Measurements from ENCODE around the gene TRIP10.
"Not testable (repeated sequence)": the region's sequence is repeated elsewhere in the genome, so short reads cannot be mapped to it uniquely, and the experiment has no call there.

The TRIP10 gene

GRCh38 chr19:6739390-6739882, at the start of gene TRIP10:
TSS of gene TRIP10 (plus strand) at chr19:6739680. CDS start at chr19:6739762, 82 bp downstream.
- DNase-seq (ENCODE audit: extremely low read depth in 1 of 2, low read depth in 1 of 2) = peak; percentile 48 to 70

GRCh38 chr19:6690160-6690885, 49.2 kb upstream of the TRIP10 start:
- DNase-seq (ENCODE audit: extremely low read depth in 1 of 2, low read depth in 1 of 2) = no peak

- DNase-seq (ENCODE audit: extremely low read depth in 1 of 2, low read depth in 1 of 2) = no peak
These were observed 48.1 kb upstream of the TRIP10 start for GRCh38 chr19:6691342-6691741.

- no peak for DNase-seq (ENCODE audit: extremely low read depth in 1 of 2, low read depth in 1 of 2)
These were observed 47.5 kb upstream of the TRIP10 start for GRCh38 chr19:6692027-6692426.

- no peak for DNase-seq (ENCODE audit: extremely low read depth in 1 of 2, low read depth in 1 of 2)
These were observed 46.4 kb upstream of the TRIP10 start for GRCh38 chr19:6693056-6693471.

GRCh38 chr19:6693681-6694080, 45.8 kb upstream of the TRIP10 start:
- DNase-seq (ENCODE audit: extremely low read depth in 1 of 2, low read depth in 1 of 2) = no peak

GRCh38 chr19:6694147-6694815, 45.2 kb upstream of the TRIP10 start:
- DNase-seq (ENCODE audit: extremely low read depth in 1 of 2, low read depth in 1 of 2) = no peak

GRCh38 chr19:6696239-6696820, 43.1 kb upstream of the TRIP10 start:
- DNase-seq (ENCODE audit: extremely low read depth in 1 of 2, low read depth in 1 of 2) = no peak

- DNase-seq (ENCODE audit: extremely low read depth in 1 of 2, low read depth in 1 of 2) = no peak
These were observed 42.2 kb upstream of the TRIP10 start for GRCh38 chr19:6697291-6697690.

- no peak for DNase-seq (ENCODE audit: extremely low read depth in 1 of 2, low read depth in 1 of 2)
These were observed 39.5 kb upstream of the TRIP10 start for GRCh38 chr19:6699935-6700334.

GRCh38 chr19:6700586-6701316, 38.7 kb upstream of the TRIP10 start:
- DNase-seq (ENCODE audit: extremely low read depth in 1 of 2, low read depth in 1 of 2) = no peak

- DNase-seq (ENCODE audit: extremely low read depth in 1 of 2, low read depth in 1 of 2) = no peak
These were observed 33.4 kb upstream of the TRIP10 start for GRCh38 chr19:6705931-6706632.

- DNase-seq (ENCODE audit: extremely low read depth in 1 of 2, low read depth in 1 of 2) = no peak
These were observed 32.9 kb upstream of the TRIP10 start for GRCh38 chr19:6706633-6706958.

- DNase-seq (ENCODE audit: extremely low read depth in 1 of 2, low read depth in 1 of 2) = no peak
These were observed 32.3 kb upstream of the TRIP10 start for GRCh38 chr19:6707011-6707657.

GRCh38 chr19:6707658-6708018, 31.8 kb upstream of the TRIP10 start:
- DNase-seq (ENCODE audit: extremely low read depth in 1 of 2, low read depth in 1 of 2) = no peak

- no peak for DNase-seq (ENCODE audit: extremely low read depth in 1 of 2, low read depth in 1 of 2)
These were observed 31.1 kb upstream of the TRIP10 start for GRCh38 chr19:6708346-6708745.

- not testable (repeated sequence) for DNase-seq (ENCODE audit: extremely low read depth in 1 of 2, low read depth in 1 of 2)
These were observed 30.6 kb upstream of the TRIP10 start for GRCh38 chr19:6708913-6709312.

GRCh38 chr19:6709549-6709948, 29.9 kb upstream of the TRIP10 start:
- no peak for DNase-seq (ENCODE audit: extremely low read depth in 1 of 2, low read depth in 1 of 2)

GRCh38 chr19:6710273-6711077, 29.0 kb upstream of the TRIP10 start:
- DNase-seq (ENCODE audit: extremely low read depth in 1 of 2, low read depth in 1 of 2) = no peak

- DNase-seq (ENCODE audit: extremely low read depth in 1 of 2, low read depth in 1 of 2) = no peak
These were observed 28.5 kb upstream of the TRIP10 start for GRCh38 chr19:6711078-6711361.

Data from activated CD8-positive, alpha-beta memory T cell treated with anti-CD3 and anti-CD28 coated beads for 1 hour (primary cell).